Neuronal stem cell (in vitro differentiated cells): ENCODE measurements around the gene HSPA9.

Experiments
- DNase-seq: peaks from one replicate; pipeline ENCODE4 v3.0.0-alpha.2; 2013; ENCODE audit warnings: low spot score
- H2AFZ ChIP-seq: one replicate; pipeline ENCODE4 v1.6.1; 2013; ENCODE audit warnings: mild to moderate bottlenecking, low read length, inconsistent platforms
- H2AK5ac ChIP-seq: 2 replicates; pipeline ENCODE4 v1.6.1; 2013; ENCODE audit warnings: low read depth, mild to moderate bottlenecking, inconsistent platforms, low read length, moderate library complexity, mixed read lengths
- H2BK120ac ChIP-seq: 2 replicates; pipeline ENCODE4 v1.6.1; 2013; ENCODE audit warnings: low read depth, mild to moderate bottlenecking, inconsistent platforms, low read length, moderate library complexity, mixed read lengths
- H2BK12ac ChIP-seq: one replicate; pipeline ENCODE4 v1.6.1; 2013; ENCODE audit warnings: low read length, inconsistent platforms
- H2BK15ac ChIP-seq: 2 replicates; pipeline ENCODE4 v1.6.1; 2013; ENCODE audit warnings: mild to moderate bottlenecking, low read length, inconsistent platforms, mixed read lengths
- H2BK5ac ChIP-seq: one replicate; pipeline ENCODE4 v1.6.1; 2013; ENCODE audit warnings: inconsistent platforms, mild to moderate bottlenecking, low read length, moderate library complexity
- H3K14ac ChIP-seq: one replicate; pipeline ENCODE4 v1.6.1; 2013; ENCODE audit warnings: low read length, inconsistent platforms
- H3K18ac ChIP-seq: 2 replicates; pipeline ENCODE4 v1.6.1; 2013; ENCODE audit warnings: low read length, inconsistent platforms
- H3K23ac ChIP-seq: 2 replicates; pipeline ENCODE4 v1.6.1; 2013; ENCODE audit warnings: low read depth, mild to moderate bottlenecking, mixed read lengths, low read length, inconsistent platforms; ENCODE audit not compliant: poor library complexity
- H3K27ac ChIP-seq: replicated peaks from 3 replicates; pipeline ENCODE4 v1.5.1; 2013; ENCODE audit warnings: low read length, inconsistent platforms
- H3K27me3 ChIP-seq, 3 experiments: 2 replicates each; pipeline ENCODE4 v1.6.1; 2013; ENCODE audit warnings: low read length in 3 of 3, mild to moderate bottlenecking in 2 of 3, inconsistent platforms in 1 of 3, low read depth in 1 of 3, mixed read lengths in 1 of 3, moderate library complexity in 1 of 3; ENCODE audit not compliant: control insufficient read depth in 3 of 3, insufficient read depth in 3 of 3
- H3K36me3 ChIP-seq, 2 donors: replicated peaks in 1 of 2; 2 replicates each; pipeline ENCODE4 v1.6.1; 2013; ENCODE audit warnings: low read length in 2 of 2; ENCODE audit not compliant: control insufficient read depth in 2 of 2, insufficient read depth in 2 of 2
- H3K4ac ChIP-seq: 2 replicates; pipeline ENCODE4 v1.6.1; 2013; ENCODE audit warnings: inconsistent platforms, mild to moderate bottlenecking, low read length, moderate library complexity
- H3K4me1 ChIP-seq, 2 donors: 1 replicate in 1 of 2; 2 replicates in 1 of 2; pipeline ENCODE4 v1.6.1; 2013; ENCODE audit warnings: low read length in 2 of 2, low read depth in 1 of 2; ENCODE audit not compliant: control insufficient read depth in 2 of 2, insufficient read depth in 1 of 2
- H3K4me2 ChIP-seq: one replicate; pipeline ENCODE4 v1.6.1; 2013; ENCODE audit warnings: mild to moderate bottlenecking, low read length, inconsistent platforms; ENCODE audit not compliant: insufficient read depth, poor library complexity, severe bottlenecking
- H3K4me3 ChIP-seq, 2 donors: 2 replicates each; pipeline ENCODE4 v1.5.1; 2013; ENCODE audit warnings: low read length in 2 of 2, mild to moderate bottlenecking in 2 of 2, inconsistent platforms in 1 of 2, moderate library complexity in 1 of 2
- H3K79me1 ChIP-seq: one replicate; pipeline ENCODE4 v1.6.1; 2013; ENCODE audit warnings: low read depth, mild to moderate bottlenecking, inconsistent platforms, low read length, moderate library complexity
- H3K9ac ChIP-seq: one replicate; pipeline ENCODE4 v1.6.1; 2013; ENCODE audit warnings: mild to moderate bottlenecking, low read depth, low read length, inconsistent platforms; ENCODE audit not compliant: poor library complexity
- H3K9me3 ChIP-seq, 2 donors: replicated peaks in 1 of 2; 2 replicates each; pipeline versions ENCODE3 to v1.6.1; 2013; ENCODE audit warnings: low read length in 2 of 2, mild to moderate bottlenecking in 2 of 2, inconsistent platforms in 1 of 2, low read depth in 1 of 2, mixed read lengths in 1 of 2, moderate library complexity in 1 of 2; ENCODE audit not compliant: control insufficient read depth in 2 of 2, insufficient read depth in 1 of 2
- H4K8ac ChIP-seq: one replicate; pipeline ENCODE4 v1.6.1; 2013; ENCODE audit warnings: low read depth, mild to moderate bottlenecking, inconsistent platforms, low read length, moderate library complexity
- H4K91ac ChIP-seq: one replicate; pipeline ENCODE4 v1.6.1; 2013; ENCODE audit warnings: low read length, low read depth, mild to moderate bottlenecking, inconsistent platforms; ENCODE audit not compliant: poor library complexity
- WGBS, 2 donors: extraction: QIAGEN DNeasy Blood & Tissue Kit; methylation state at CpG; one replicate each; pipeline ENCODE4 v1.1.7; 2013; ENCODE audit warnings: missing lambda C conversion rate in 2 of 2, mixed read lengths in 1 of 2; ENCODE audit not compliant: insufficient read length in 2 of 2, insufficient replicate concordance in 1 of 2; ENCODE audit errors: extremely low coverage in 2 of 2; 5-methylcytosine and 5-hydroxymethylcytosine counted together

The HSPA9 gene

DNA sequence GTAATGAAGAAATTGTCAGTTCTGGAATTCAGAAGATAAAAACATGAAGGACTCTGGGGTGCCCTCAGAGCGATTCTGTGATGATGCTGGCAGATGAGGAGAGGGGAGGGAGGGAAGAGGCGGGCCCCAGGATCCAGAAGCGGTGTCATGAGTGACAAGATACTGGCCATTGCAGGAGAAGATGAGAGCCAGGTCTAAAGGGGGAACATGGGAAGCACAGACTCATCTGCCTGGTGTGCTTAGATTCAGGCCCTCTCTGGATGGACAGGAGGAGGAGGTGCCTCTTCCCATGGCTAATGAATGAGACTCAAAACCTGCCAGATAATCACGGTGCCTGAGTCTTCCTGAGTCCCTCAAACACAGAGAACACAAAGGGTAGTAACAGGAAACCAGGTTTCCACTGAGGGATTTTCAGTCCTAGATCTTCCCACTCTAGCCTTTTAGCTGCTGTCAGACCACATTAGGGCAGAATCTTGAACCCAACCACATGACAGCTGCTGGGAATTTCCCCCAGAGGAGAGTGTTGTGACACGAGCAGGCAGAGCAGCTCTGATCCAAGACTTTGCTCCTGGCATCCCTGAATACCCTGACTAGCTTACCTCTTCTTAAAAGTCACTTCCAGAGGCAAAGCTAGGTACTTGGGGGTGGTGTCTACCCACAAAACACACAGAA, 28.2 kb upstream of the HSPA9 start:
- Histone ChIP-seq H3K27me3 (no peaks in the 10 kb centered on the region), H3K9me3 (no peaks in the 10 kb centered on the region), H3K14ac (no peak overlapping the region), H3K4ac (no peak overlapping the region), H3K9ac (peak overlapping the region; percentile 68), H3K18ac (peak overlapping the region; percentile 56), H3K27ac (peak overlapping the region; percentile 28), H2AFZ (peak overlapping the region; percentile 77), H3K4me2 (no peak overlapping the region), H3K4me3 (no peak overlapping the region), H2AK5ac (no peak overlapping the region), H4K8ac (no peak overlapping the region), H3K36me3 (no peaks in the 10 kb centered on the region), H3K23ac (no peak overlapping the region), H2BK15ac (no peak overlapping the region), H4K91ac (no peak overlapping the region), H2BK12ac (no peak overlapping the region), H2BK5ac (no peak overlapping the region), H2BK120ac (no peak overlapping the region), H3K79me1 (no peaks in the 10 kb centered on the region), H3K4me1 (peaks cover 17 to 41% of the 10 kb centered on the region in 2 donors)
- DNase-seq: no peak
- no CpG with 5 or more reads among the region's 5 CpGs for WGBS, 2 donors

DNA sequence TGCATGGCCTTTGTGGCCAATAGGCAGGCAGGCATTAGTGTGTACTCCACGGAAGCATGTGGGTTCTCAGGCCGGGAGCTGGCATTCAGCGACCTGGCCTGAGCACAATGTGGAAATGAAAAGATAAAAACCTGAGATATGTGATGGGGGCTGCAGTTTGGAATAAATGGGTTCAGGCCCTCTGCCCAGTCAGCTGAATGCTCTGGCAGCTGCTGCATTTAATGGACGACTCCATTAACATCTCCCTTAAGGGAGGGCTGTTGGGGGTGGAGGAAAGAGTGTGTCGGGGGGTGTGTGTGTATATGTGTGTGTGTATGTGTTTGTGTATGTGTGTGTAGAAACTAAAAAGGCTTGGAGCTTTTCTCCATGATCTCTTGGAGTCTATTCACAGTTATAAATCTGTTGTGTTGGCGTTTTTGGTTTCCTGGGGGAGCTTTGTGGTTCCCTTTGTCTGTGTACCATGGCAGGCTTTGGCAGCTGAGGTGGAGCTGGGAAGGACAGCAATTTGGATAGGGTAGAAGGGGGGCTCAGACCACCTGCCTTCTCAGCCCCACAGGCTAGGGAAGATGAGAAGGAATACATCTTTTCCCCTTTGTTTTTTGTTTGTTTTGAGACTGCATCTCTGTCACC, 27.3 kb upstream of the HSPA9 start:
- no peak for DNase-seq
- H2AFZ ChIP-seq: peak overlapping the region; percentile 69
- H3K27ac ChIP-seq: no peak overlapping the region
- no peak overlapping the region for H2BK15ac ChIP-seq
- H3K4me2 ChIP-seq: no peak overlapping the region
- no peak overlapping the region for H2BK120ac ChIP-seq
- no peak overlapping the region for H3K4me3 ChIP-seq
- no peaks in the 10 kb centered on the region for H3K27me3 ChIP-seq
- no peak overlapping the region for H4K91ac ChIP-seq
- WGBS, 2 donors: 100% methylated on average over 1 of the region's 6 CpGs; no CpG with 5 or more reads in 1 of the 2 donors
- no peak overlapping the region for H3K18ac ChIP-seq
- H2BK5ac ChIP-seq: no peak overlapping the region
- no peak overlapping the region for H3K14ac ChIP-seq
- no peaks in the 10 kb centered on the region for H3K79me1 ChIP-seq
- no peak overlapping the region for H2AK5ac ChIP-seq
- H3K4me1 ChIP-seq: peaks cover 17 to 41% of the 10 kb centered on the region in 2 donors
- H3K4ac ChIP-seq: no peak overlapping the region
- H4K8ac ChIP-seq: no peak overlapping the region
- no peaks in the 10 kb centered on the region for H3K9me3 ChIP-seq
- no peak overlapping the region for H2BK12ac ChIP-seq
- no peak overlapping the region for H3K9ac ChIP-seq
- no peak overlapping the region for H3K23ac ChIP-seq
- H3K36me3 ChIP-seq: no peaks in the 10 kb centered on the region

DNA sequence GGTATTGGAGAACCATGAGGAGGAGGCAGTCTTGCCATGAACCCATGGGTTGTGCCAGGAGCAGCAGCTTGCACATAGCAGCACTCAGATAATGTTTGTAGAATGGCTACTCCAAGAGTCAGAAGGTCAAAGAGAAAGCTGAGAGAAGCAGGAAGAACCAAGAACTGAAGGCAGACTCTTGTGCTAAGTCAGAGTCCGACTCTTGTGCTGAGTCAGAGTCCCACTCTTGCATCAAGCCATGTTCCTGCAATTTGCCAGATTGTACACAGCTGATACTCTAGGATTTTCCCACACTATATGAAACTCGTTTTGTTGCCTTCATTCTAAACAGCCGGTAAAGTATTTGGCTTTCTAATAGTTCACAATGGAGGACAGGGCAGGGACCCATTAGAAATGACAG, 26.2 kb upstream of the HSPA9 start:
- no peaks in the 10 kb centered on the region for H3K9me3 ChIP-seq
- H3K4me2 ChIP-seq: no peak overlapping the region
- no peaks in the 10 kb centered on the region for H3K79me1 ChIP-seq
- H3K4me3 ChIP-seq: no peak overlapping the region
- no peak overlapping the region for H3K14ac ChIP-seq
- H3K23ac ChIP-seq: no peak overlapping the region
- no peak overlapping the region for H2BK12ac ChIP-seq
- no peak overlapping the region for H4K91ac ChIP-seq
- H2AFZ ChIP-seq: no peak overlapping the region
- H3K9ac ChIP-seq: no peak overlapping the region
- peaks cover 16 to 34% of the 10 kb centered on the region in 2 donors for H3K4me1 ChIP-seq
- H2BK15ac ChIP-seq: no peak overlapping the region
- no CpG with 5 or more reads among the region's 3 CpGs for WGBS, 2 donors
- no peak overlapping the region for H2BK5ac ChIP-seq
- H3K27ac ChIP-seq: no peak overlapping the region
- no peak overlapping the region for H2BK120ac ChIP-seq
- H3K4ac ChIP-seq: no peak overlapping the region
- H2AK5ac ChIP-seq: no peak overlapping the region
- no peak overlapping the region for H4K8ac ChIP-seq
- no peaks in the 10 kb centered on the region for H3K36me3 ChIP-seq
- no peak overlapping the region for H3K18ac ChIP-seq
- DNase-seq: no peak
- peaks cover 0 to 3% (median 0%) of the 10 kb centered on the region in 3 experiments for H3K27me3 ChIP-seq

DNA sequence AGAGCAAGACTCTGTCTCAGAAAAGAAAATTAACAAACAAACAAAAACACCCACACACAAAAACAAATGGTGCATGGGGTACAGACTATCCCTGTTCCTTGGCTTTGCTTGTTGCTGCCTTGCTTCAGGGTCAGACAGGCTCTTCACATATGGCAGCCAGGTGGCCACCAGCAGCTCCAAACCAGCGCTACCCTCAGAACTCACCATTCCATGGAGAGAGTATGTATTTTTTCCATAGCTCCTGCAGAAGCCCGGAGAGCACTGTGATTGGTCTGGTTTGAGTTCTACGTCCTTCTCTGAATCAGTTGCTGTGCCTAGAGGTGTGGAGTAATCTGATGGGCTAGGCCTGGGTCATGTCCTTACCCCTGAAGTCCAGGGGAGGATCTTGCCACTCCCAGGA, 25.2 kb upstream of the HSPA9 start:
- Histone ChIP-seq H3K4me3 (no peak overlapping the region), H2BK15ac (peak overlapping the region; percentile 26), H3K23ac (no peak overlapping the region), H2AK5ac (no peak overlapping the region), H3K27ac (no peak overlapping the region), H2AFZ (no peak overlapping the region), H3K4me2 (no peak overlapping the region), H2BK12ac (no peak overlapping the region), H3K27me3 (peaks cover 0 to 3% (median 0%) of the 10 kb centered on the region in 3 experiments), H3K9ac (no peak overlapping the region), H3K79me1 (no peaks in the 10 kb centered on the region), H3K4me1 (peaks cover 19 to 35% of the 10 kb centered on the region in 2 donors), H3K14ac (no peak overlapping the region), H4K91ac (no peak overlapping the region), H3K4ac (no peak overlapping the region), H3K36me3 (no peaks in the 10 kb centered on the region), H4K8ac (no peak overlapping the region), H2BK120ac (no peak overlapping the region), H3K18ac (no peak overlapping the region), H2BK5ac (no peak overlapping the region), H3K9me3 (no peaks in the 10 kb centered on the region)
- no CpG with 5 or more reads among the region's 3 CpGs for WGBS, 2 donors
- no peak for DNase-seq
